Glomerular visceral epithelial cell (primary cell): ENCODE measurements around the gene TMEM181.
"Not testable (repeated sequence)": the region's sequence is repeated elsewhere in the genome, so short reads cannot be mapped to it uniquely, and the experiment has no call there.

Experiments
- DNase-seq: peaks from one replicate; pipeline ENCODE4 v3.0.0-alpha.2; 2016; ENCODE audit errors: extremely low spot score

Gene TMEM181, protein sequence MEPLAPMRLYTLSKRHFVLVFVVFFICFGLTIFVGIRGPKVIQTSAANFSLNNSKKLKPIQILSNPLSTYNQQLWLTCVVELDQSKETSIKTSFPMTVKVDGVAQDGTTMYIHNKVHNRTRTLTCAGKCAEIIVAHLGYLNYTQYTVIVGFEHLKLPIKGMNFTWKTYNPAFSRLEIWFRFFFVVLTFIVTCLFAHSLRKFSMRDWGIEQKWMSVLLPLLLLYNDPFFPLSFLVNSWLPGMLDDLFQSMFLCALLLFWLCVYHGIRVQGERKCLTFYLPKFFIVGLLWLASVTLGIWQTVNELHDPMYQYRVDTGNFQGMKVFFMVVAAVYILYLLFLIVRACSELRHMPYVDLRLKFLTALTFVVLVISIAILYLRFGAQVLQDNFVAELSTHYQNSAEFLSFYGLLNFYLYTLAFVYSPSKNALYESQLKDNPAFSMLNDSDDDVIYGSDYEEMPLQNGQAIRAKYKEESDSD

DNA sequence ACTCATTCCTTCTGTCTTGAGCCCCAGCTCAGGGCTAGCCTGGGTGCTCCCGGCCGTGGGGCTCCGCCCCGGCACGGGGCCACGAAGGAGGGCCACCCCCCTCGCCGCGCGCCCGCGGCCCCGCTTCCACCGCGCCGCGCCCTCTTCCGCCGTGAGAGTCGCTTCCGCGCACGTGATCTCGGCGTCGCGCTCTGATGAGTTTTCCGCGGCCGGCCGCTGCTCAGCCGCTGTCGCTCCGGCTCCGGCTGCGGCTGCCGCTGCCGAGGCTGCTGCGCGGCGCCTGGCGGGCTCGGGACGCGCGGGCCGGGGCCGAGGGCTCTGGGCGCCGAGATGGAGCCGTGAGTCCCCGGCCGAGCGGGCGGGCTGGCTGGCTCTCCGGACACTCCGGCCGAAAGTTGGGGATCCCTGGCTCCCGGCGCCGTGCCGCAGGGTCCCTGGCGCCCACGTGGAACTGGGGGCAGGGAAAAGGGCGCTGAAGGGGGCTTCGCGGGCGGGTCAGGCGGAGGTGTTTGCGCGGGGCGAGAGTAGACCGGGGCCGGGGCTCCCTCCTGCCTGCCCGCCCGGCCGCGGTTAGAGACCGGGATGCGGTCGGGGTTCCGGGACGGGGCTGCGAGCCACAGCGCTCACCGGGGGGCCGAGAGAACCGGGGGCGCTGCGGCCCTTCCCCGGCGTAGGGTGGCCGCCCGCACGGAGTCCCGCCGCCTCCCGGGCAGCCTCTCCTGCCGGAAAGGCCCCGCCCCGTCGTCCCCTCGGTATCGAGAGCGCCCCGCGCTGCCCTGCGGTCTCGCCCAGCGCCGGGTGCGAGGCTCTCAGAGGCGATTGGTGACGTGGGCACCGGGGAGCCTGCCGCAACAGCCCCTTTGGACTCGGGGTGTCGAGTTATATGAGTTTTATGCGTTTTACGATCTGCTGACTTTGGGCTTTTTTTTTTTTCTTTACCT is at the start of gene TMEM181:
TSS of gene TMEM181 (plus strand) at position 197 of the 941 bp plus-strand sequence. CDS start at position 331, 134 bp downstream.
- DNase-seq, result peak; percentile 81

- DNase-seq, result no peak
Observed at GRCh38 chr6:158512809-158513208, 47.1 kb upstream of the TMEM181 start.

GRCh38 chr6:158514176-158514575 is 45.7 kb upstream of the TMEM181 start:
- no peak for DNase-seq

- DNase-seq, result no peak
Observed at GRCh38 chr6:158514991-158515390, 44.9 kb upstream of the TMEM181 start.

GRCh38 chr6:158516098-158516497 is 43.8 kb upstream of the TMEM181 start:
- no peak for DNase-seq

GRCh38 chr6:158517038-158517437 is 42.9 kb upstream of the TMEM181 start:
- no peak for DNase-seq

DNA sequence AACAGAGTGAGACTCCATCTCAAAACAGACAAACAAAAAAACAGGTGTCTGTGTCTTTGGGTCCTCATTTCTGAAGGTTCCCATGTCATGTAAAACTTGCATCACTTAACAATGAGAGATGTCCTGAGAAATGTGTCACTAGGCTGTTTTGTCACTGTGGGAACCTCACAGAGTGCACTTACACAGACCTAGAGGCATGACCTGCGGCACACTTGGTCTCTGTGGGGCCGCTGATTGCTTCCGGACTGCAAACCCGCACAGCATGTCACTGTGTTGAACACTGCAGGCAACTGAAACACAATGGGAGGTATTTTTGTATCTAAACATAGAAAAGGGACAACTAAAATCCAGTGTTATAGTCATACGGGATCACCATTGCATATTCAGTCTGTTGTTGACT is 42.3 kb upstream of the TMEM181 start:
- DNase-seq, result no peak

GRCh38 chr6:158518191-158519127 is 41.4 kb upstream of the TMEM181 start:
- peak; percentile 78 for DNase-seq

DNA sequence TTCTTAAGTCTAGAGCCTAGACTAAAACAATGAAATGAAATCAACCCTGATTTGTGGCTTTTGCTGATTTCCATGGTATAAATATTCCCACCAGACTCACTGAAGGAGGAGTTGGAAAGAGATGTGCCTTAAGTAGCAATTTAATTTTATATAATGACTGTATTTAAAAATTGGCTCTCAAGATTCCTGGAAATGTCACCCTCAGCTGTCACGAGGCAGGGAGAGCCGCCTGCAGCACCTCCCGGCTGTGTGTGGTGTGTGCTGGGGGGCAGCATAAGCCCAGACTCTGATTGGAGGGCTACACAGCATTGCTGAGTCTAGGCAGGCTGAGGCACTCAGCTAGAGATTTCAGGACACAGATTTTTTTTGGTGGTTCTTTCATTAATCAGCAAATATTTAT is 40.6 kb upstream of the TMEM181 start:
- no peak for DNase-seq

DNA sequence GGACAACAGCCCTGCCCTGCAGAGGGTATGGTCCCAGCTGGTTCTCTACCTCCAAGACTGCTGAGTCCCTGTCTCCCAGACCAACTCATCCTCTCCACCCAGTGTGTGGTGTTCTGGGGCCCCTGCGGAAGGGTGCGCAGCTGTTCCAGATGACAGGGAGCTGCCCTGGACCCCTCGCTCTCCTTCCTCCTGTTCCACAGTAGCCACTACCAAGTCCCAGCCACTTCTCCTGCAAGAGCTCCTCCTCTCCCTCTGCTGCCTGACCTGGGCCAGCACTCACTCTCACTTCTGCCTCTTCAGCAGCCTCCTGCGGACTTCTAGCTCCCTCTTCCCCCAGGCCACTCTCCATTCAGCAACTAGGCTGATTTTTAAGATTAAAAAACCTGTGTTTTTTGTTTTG is 40.1 kb upstream of the TMEM181 start:
- no peak for DNase-seq

GRCh38 chr6:158520975-158521374 is 38.9 kb upstream of the TMEM181 start:
- DNase-seq, result not testable (repeated sequence)

GRCh38 chr6:158521759-158522158 is 38.1 kb upstream of the TMEM181 start:
- DNase-seq, result no peak

DNA sequence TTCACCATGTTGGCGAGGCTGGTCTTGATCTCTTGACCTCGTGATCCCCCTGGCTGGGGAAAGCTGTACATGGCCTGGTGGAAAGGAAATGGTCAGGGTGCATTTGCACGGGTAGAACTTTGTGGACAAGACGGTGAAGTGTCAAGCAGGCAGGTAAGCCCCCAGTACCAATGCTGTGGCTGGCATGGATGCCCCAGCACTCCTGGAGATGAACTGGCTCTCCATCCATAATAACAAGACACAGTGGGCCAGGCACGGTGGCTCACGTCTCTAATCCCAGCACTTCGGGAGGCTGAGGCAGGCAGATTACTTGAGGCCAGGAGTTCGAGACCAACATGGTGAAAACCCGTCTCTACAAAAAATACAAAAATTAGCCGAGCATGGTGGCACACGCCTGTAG is 37.3 kb upstream of the TMEM181 start:
- DNase-seq, result no peak

GRCh38 chr6:158524311-158524710 is 35.6 kb upstream of the TMEM181 start:
- DNase-seq, result no peak

DNA sequence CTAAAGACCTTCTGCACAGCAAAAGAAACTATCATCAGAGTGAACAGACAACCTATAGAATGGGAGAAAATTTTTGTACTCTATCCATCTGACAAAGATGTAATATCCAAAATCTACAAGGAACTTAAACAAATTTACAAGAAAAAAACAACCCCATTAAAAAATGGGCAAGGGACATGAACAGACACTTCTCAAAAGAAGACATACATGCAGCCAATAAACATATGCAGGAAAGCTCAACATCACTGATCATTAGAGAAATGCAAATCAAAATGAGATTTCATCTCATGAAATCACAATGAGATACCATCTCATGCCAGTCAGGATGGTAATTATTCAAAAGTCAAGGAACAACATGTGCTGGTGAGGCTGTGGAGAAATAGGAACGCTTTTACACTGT is 32.0 kb upstream of the TMEM181 start:
- DNase-seq, result not testable (repeated sequence)

GRCh38 chr6:158528826-158529225 is 31.1 kb upstream of the TMEM181 start:
- no peak for DNase-seq

- DNase-seq, result no peak
Observed at GRCh38 chr6:158529629-158530028, 30.3 kb upstream of the TMEM181 start.

DNA sequence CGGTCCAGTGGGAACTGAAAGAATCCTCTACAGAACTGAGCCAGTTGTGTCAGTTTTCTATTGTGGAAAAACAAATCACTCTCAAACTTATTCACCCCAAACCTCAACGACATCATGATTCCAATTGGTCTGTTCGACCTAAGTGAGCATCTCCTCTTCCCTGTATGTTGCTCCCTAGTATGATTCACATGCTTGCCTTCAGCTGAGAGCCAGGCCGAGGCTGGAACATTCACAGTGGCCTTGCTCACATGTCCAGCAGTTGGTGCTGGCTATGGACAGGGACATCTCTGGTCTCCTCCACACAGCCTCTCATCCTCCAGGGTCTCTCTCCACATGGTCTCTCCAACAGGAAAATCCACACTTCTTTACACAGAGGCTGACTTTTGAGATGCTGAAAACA is 28.3 kb upstream of the TMEM181 start:
- no peak for DNase-seq

DNA sequence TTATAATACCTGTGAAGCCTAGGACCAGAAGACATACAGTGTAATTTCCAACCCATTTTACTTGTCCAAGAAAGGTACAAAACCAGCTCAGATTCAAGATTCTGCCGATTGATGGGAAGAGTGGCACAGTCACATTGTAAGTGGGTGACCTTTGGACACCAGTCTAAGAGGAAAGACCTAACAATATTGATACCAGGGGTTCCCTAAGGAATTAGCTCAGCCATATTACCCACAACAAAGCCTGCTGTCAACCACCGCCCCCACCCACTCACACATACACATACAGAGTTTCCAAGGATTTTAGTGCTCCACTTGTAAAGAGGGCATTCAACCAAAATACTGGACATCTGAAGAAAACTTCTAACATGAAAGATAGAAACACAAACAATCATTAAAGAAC is 27.9 kb upstream of the TMEM181 start:
- no peak for DNase-seq

GRCh38 chr6:158536084-158536890 is 23.6 kb upstream of the TMEM181 start:
- peak; percentile 80 for DNase-seq
